Measurements from ENCODE around the gene ITPR1.

Gene ITPR1

GRCh38 chr3:4525560-4526223 is 32.5 kb downstream of the ITPR1 start:
- ATAC-seq: no peak
- no peak for TF ChIP-seq ZNF565 (CRISPR knock-in tag; conservative IDR thresholded peaks at IDR 0.05; ENCODE audit: low read depth)
- no peak for TF ChIP-seq PPARA (CRISPR knock-in tag; IDR thresholded peaks at IDR 0.05; ENCODE audit: borderline replicate concordance)
- TF ChIP-seq GLIS3 (CRISPR knock-in tag; IDR thresholded peaks at IDR 0.05): no peak
- TF ChIP-seq TCF4 (CRISPR knock-in tag; IDR thresholded peaks at IDR 0.05; ENCODE audit: borderline replicate concordance): no peak
- no peak for TF ChIP-seq OSR1 (CRISPR knock-in tag; IDR thresholded peaks at IDR 0.05)
- TF ChIP-seq ZNF8 (CRISPR knock-in tag; IDR thresholded peaks at IDR 0.05): no peak
- TF ChIP-seq ZFP30 (CRISPR knock-in tag; IDR thresholded peaks at IDR 0.05): no peak
- no peak for TF ChIP-seq SNAI2 (CRISPR knock-in tag; IDR thresholded peaks at IDR 0.05)
- TF ChIP-seq CREB5 (CRISPR knock-in tag; IDR thresholded peaks at IDR 0.05; ENCODE audit: low read depth): no peak
- TF ChIP-seq ESRRG (CRISPR knock-in tag; IDR thresholded peaks at IDR 0.05): no peak
- TF ChIP-seq RARB (CRISPR knock-in tag; IDR thresholded peaks at IDR 0.05): no peak
- TF ChIP-seq ISL1 (CRISPR knock-in tag; IDR thresholded peaks at IDR 0.05): no peak
- no peak for TF ChIP-seq ZNF70 (CRISPR knock-in tag; IDR thresholded peaks at IDR 0.05)
- no peak for TF ChIP-seq TOX (CRISPR knock-in tag; IDR thresholded peaks at IDR 0.05; ENCODE audit: borderline replicate concordance)
- no peak for TF ChIP-seq ZFP3 (CRISPR knock-in tag; IDR thresholded peaks at IDR 0.05)
- no peak for TF ChIP-seq ZC3H10 (CRISPR knock-in tag; IDR thresholded peaks at IDR 0.05)
- TF ChIP-seq POU6F1 (CRISPR knock-in tag; IDR thresholded peaks at IDR 0.05; ENCODE audit: borderline replicate concordance, low read depth): no peak
- TF ChIP-seq BACH2 (CRISPR knock-in tag; IDR thresholded peaks at IDR 0.05; ENCODE audit: borderline replicate concordance): no peak
- no peak for TF ChIP-seq CSRNP3 (CRISPR knock-in tag; IDR thresholded peaks at IDR 0.05)
- TF ChIP-seq PATZ1 (CRISPR knock-in tag; IDR thresholded peaks at IDR 0.05; ENCODE audit: borderline replicate concordance): no peak

- TF ChIP-seq OSR1 (CRISPR knock-in tag; IDR thresholded peaks at IDR 0.05): no peak
- TF ChIP-seq TCF4 (CRISPR knock-in tag; IDR thresholded peaks at IDR 0.05; ENCODE audit: borderline replicate concordance): no peak
- TF ChIP-seq SNAI2 (CRISPR knock-in tag; IDR thresholded peaks at IDR 0.05): no peak
- no peak for ATAC-seq
Observed at GRCh38 chr3:4528320-4528719, 35.2 kb downstream of the ITPR1 start.

- ATAC-seq: no peak
- TF ChIP-seq PATZ1 (CRISPR knock-in tag; IDR thresholded peaks at IDR 0.05; ENCODE audit: borderline replicate concordance) (no peak), CSRNP3 (CRISPR knock-in tag; IDR thresholded peaks at IDR 0.05) (no peak), ZNF565 (CRISPR knock-in tag; conservative IDR thresholded peaks at IDR 0.05; ENCODE audit: low read depth) (no peak), ZC3H10 (CRISPR knock-in tag; IDR thresholded peaks at IDR 0.05) (no peak), TOX (CRISPR knock-in tag; IDR thresholded peaks at IDR 0.05; ENCODE audit: borderline replicate concordance) (no peak), CSDC2 (CRISPR knock-in tag; IDR thresholded peaks at IDR 0.05) (no peak), ISL1 (CRISPR knock-in tag; IDR thresholded peaks at IDR 0.05) (no peak), TCF4 (CRISPR knock-in tag; IDR thresholded peaks at IDR 0.05; ENCODE audit: borderline replicate concordance) (no peak), OSR1 (CRISPR knock-in tag; IDR thresholded peaks at IDR 0.05) (no peak), ESRRG (CRISPR knock-in tag; IDR thresholded peaks at IDR 0.05) (no peak), PPARA (CRISPR knock-in tag; IDR thresholded peaks at IDR 0.05; ENCODE audit: borderline replicate concordance) (no peak)
Observed at GRCh38 chr3:4528819-4529600, 35.9 kb downstream of the ITPR1 start.

Measured in SK-N-SH treated with all-trans-retinoic acid at 6 μM for 48 hours (cell line).